Left lobe of liver (tissue), 2 donors: Measurements from ENCODE around the gene OBSCN. TPM values are rescaled to one million over a fixed set of nuclear protein-coding genes. Genes with fewer than 3 reads are reported as not detected.

Experiments
- ATAC-seq: fragments of 200-7000 bp; cut with Tn5 transposase; one replicate; pipeline ENCODE4 v1.9.1; 2020; ENCODE audit warnings: mild to moderate bottlenecking, moderate library complexity
- DNase-seq: peaks from one replicate; pipeline ENCODE4 v3.0.0-alpha.2; 2020; ENCODE audit warnings: low spot score
- total RNA-seq: library from RNA; stranded (reverse); gene quantifications from one replicate; pipeline ENCODE4 v1.2.1, GENCODE V29; 2021
- donor health status: DM: no; HTN: no; CAD: no; lungs with moderate emphysema.
- donor health status: DM: no; HTN: yes; CAD: no.

OBSCN gene
- total RNA-seq, 1 donor from 2014 or later = 3.1 TPM

DNA sequence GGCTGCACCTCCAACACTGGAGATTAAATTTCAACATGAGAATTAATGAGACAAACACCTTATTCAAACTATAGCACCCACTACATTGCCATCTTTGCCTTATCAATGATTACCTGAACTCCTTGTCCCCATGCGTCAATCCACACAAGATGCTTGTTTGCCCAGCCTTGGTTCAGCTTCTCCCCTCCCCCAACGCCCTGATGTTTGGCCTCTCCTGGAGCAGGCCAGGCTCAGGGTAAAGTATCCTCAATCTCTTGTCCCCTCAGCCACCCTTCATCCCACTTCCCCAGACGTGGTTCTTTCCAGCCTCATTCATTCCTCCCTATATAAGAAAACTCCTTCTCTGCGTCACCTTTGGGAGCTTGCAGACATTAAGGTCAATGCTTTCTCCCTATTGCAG lies 220.6 kb downstream of the OBSCN start:
- DNase-seq (no peak), ATAC-seq (no peak)

Other genes starting within 250 kb of the OBSCN start
- gene WNT3A, start 201.0 kb upstream of the OBSCN start, total RNA-seq = not detected
- gene ARF1, start 125.3 kb upstream of the OBSCN start, total RNA-seq = 172 TPM
- 6.9 TPM for gene C1orf35, start 104.7 kb upstream of the OBSCN start, total RNA-seq
- gene MRPL55, start 98.7 kb upstream of the OBSCN start, total RNA-seq = 38.0 TPM
- gene GUK1, start 67.8 kb upstream of the OBSCN start, total RNA-seq = 128 TPM
- gene GJC2, start 58.1 kb upstream of the OBSCN start, total RNA-seq = 0.50 TPM
- gene IBA57, start 42.2 kb upstream of the OBSCN start, total RNA-seq = 9.8 TPM
- gene TRIM11, start 198.8 kb downstream of the OBSCN start, total RNA-seq = 7.3 TPM
- gene TRIM17, start 208.8 kb downstream of the OBSCN start, total RNA-seq = not detected